ENCODE data around the gene CD82.
A peak's percentile ranks its signal among the peaks of the same experiment; 100 is the strongest.

Gene CD82

GRCh38 chr11:44630511-44631210, 65.2 kb downstream of the CD82 start:
- peak; percentile 1 for DNase-seq
- Histone ChIP-seq H3K9me3 (ENCODE audit: severe bottlenecking) (no peaks in the 10 kb centered on the region), H3K4me3 (ENCODE audit: low read depth, low read length) (no peak overlapping the region), H3K36me3 (no peaks in the 10 kb centered on the region), H3K27ac (no peak overlapping the region), H3K27me3 (ENCODE audit: insufficient read depth, low read depth, severe bottlenecking) (no peaks in the 10 kb centered on the region)
- TF ChIP-seq CTCF (IDR thresholded peaks at IDR 0.05; ENCODE audit: low read depth, low read length): no peak

GRCh38 chr11:44631831-44632230, 66.4 kb downstream of the CD82 start:
- no peak for DNase-seq
- Histone ChIP-seq H3K9me3 (ENCODE audit: severe bottlenecking) (no peaks in the 10 kb centered on the region), H3K4me3 (ENCODE audit: low read depth, low read length) (no peak overlapping the region), H3K27me3 (ENCODE audit: insufficient read depth, low read depth, severe bottlenecking) (no peaks in the 10 kb centered on the region), H3K36me3 (no peaks in the 10 kb centered on the region), H3K27ac (no peak overlapping the region)
- no peak for TF ChIP-seq CTCF (IDR thresholded peaks at IDR 0.05; ENCODE audit: low read depth, low read length)

GRCh38 chr11:44632466-44633123, 67.1 kb downstream of the CD82 start:
- H3K9me3 ChIP-seq (ENCODE audit: severe bottlenecking): no peaks in the 10 kb centered on the region
- no peak overlapping the region for H3K27ac ChIP-seq
- TF ChIP-seq CTCF (IDR thresholded peaks at IDR 0.05; ENCODE audit: low read depth, low read length): no peak
- H3K36me3 ChIP-seq: no peaks in the 10 kb centered on the region
- DNase-seq: peak; percentile 6
- no peaks in the 10 kb centered on the region for H3K27me3 ChIP-seq (ENCODE audit: insufficient read depth, low read depth, severe bottlenecking)
- no peak overlapping the region for H3K4me3 ChIP-seq (ENCODE audit: low read depth, low read length)

- H3K9me3 ChIP-seq (ENCODE audit: severe bottlenecking): no peaks in the 10 kb centered on the region
- peak; percentile 42 for DNase-seq
Measured at GRCh38 chr11:44633641-44634040, 68.2 kb downstream of the CD82 start.

GRCh38 chr11:44634401-44635281, 69.2 kb downstream of the CD82 start:
- peak overlapping the region; percentile 25 for H3K4me3 ChIP-seq (ENCODE audit: low read depth, low read length)
- no peaks in the 10 kb centered on the region for H3K9me3 ChIP-seq (ENCODE audit: severe bottlenecking)
- no peak for TF ChIP-seq CTCF (IDR thresholded peaks at IDR 0.05; ENCODE audit: low read depth, low read length)
- H3K27me3 ChIP-seq (ENCODE audit: insufficient read depth, low read depth, severe bottlenecking): no peaks in the 10 kb centered on the region
- DNase-seq: peak; percentile 98
- H3K27ac ChIP-seq: peak overlapping the region; percentile 55
- no peaks in the 10 kb centered on the region for H3K36me3 ChIP-seq

More at GRCh38 chr11:44633641-44634040, 68.2 kb downstream of the CD82 start:
- no peaks in the 10 kb centered on the region for H3K27me3 ChIP-seq (ENCODE audit: insufficient read depth, low read depth, severe bottlenecking)
- TF ChIP-seq CTCF (IDR thresholded peaks at IDR 0.05; ENCODE audit: low read depth, low read length): peak; percentile 81
- H3K4me3 ChIP-seq (ENCODE audit: low read depth, low read length): no peak overlapping the region
- H3K27ac ChIP-seq: no peak overlapping the region
- no peaks in the 10 kb centered on the region for H3K36me3 ChIP-seq
